Endodermal cell (in vitro differentiated cells): Measurements from ENCODE around the gene NUP107. TPM values are rescaled to one million over a fixed set of nuclear protein-coding genes. Genes with fewer than 3 reads are reported as not detected.

Experiments
- DNase-seq: peaks from one replicate; pipeline ENCODE4 v3.0.0-alpha.2; 2017
- H3K27ac ChIP-seq: 2 replicates; pipeline ENCODE4 v1.5.1; 2013; ENCODE audit warnings: mild to moderate bottlenecking, low read depth, low read length, moderate library complexity
- H3K27me3 ChIP-seq: 2 replicates; pipeline ENCODE4 v1.6.1; 2013; ENCODE audit warnings: mild to moderate bottlenecking, low read length, moderate library complexity; ENCODE audit not compliant: insufficient read depth, control insufficient read depth, poor library complexity, severe bottlenecking
- H3K36me3 ChIP-seq: 2 replicates; pipeline ENCODE4 v1.7.0; 2013; ENCODE audit warnings: mild to moderate bottlenecking, low read length, moderate library complexity; ENCODE audit not compliant: control insufficient read depth, insufficient read depth
- H3K4me1 ChIP-seq: one replicate; pipeline ENCODE4 v1.7.0; 2013; ENCODE audit warnings: low read length; ENCODE audit not compliant: control insufficient read depth, insufficient read depth
- H3K4me3 ChIP-seq: 2 replicates; pipeline ENCODE4 v1.5.1; 2013; ENCODE audit warnings: mild to moderate bottlenecking, low read length, moderate library complexity
- H3K9ac ChIP-seq: 2 replicates; pipeline ENCODE4 v1.6.1; 2013; ENCODE audit warnings: mild to moderate bottlenecking, low read length, moderate library complexity; ENCODE audit not compliant: poor library complexity, severe bottlenecking; ENCODE audit errors: extremely low read depth
- H3K9me3 ChIP-seq: 2 replicates; pipeline ENCODE4 v1.6.1; 2013; ENCODE audit warnings: mild to moderate bottlenecking, low read length, moderate library complexity; ENCODE audit not compliant: control insufficient read depth
- H3K27ac Mint-ChIP-seq: 2 replicates; pipeline ENCODE4 v1.8.0; 2020; ENCODE audit warnings: mixed read lengths
- H3K27me3 Mint-ChIP-seq: 2 replicates; pipeline ENCODE4 v1.8.0; 2021; ENCODE audit warnings: mild to moderate bottlenecking, mixed read lengths; ENCODE audit not compliant: insufficient read depth
- H3K36me3 Mint-ChIP-seq: 2 replicates; pipeline ENCODE4 v1.8.0; 2020; ENCODE audit warnings: low read depth, mixed read lengths
- H3K4me1 Mint-ChIP-seq: 2 replicates; pipeline ENCODE4 v1.8.0; 2020; ENCODE audit warnings: mixed read lengths
- H3K4me3 Mint-ChIP-seq: 2 replicates; pipeline ENCODE4 v1.8.0; 2020; ENCODE audit warnings: mild to moderate bottlenecking, moderate library complexity, mixed read lengths
- H3K9me3 Mint-ChIP-seq: 2 replicates; pipeline ENCODE4 v1.8.0; 2020; ENCODE audit warnings: mild to moderate bottlenecking, mixed read lengths
- CTCF ChIP-seq: fragments of 200-600 bp; sonication (generic); conservative IDR thresholded peaks from 2 replicates; pipeline ENCODE4 v1.5.0; 2021; ENCODE audit warnings: antibody characterized with exemption, mild to moderate bottlenecking
- WGBS, 2 experiments: methylation state at CpG; one replicate each; pipeline versions ENCODE4 v1.1.5 to v1.1.7; 2013; ENCODE audit warnings: missing lambda C conversion rate in 2 of 2, mixed read lengths in 1 of 2; ENCODE audit not compliant: insufficient coverage in 1 of 2, insufficient read length in 1 of 2; 5-methylcytosine and 5-hydroxymethylcytosine counted together
- total RNA-seq, 2 donors: library from RNA; stranded (reverse); fragmentation: NEBNext Ultra II Directional in 1 of 2; extraction: Animal tissue kit (Norgen Biotek cat#: 25700) in 1 of 2; gene quantifications; 2 replicates in 1 of 2; 3 replicates in 1 of 2; pipeline ENCODE4 v1.2.1, GENCODE V29; 2021

NUP107 gene
- total RNA-seq, 2 donors from 2014 or later, result 116 to 130 TPM

- Histone ChIP-seq H3K9ac (no peak overlapping the region), H3K27ac (no peak overlapping the region), H3K27me3 (no peaks in the 10 kb centered on the region), H3K4me1 (no peaks in the 10 kb centered on the region), H3K9me3 (no peaks in the 10 kb centered on the region), H3K36me3 (no peaks in the 10 kb centered on the region), H3K4me3 (no peak overlapping the region)
- 95 to 100% methylated on average over 1 to 5 of the region's 5 CpGs for WGBS, 2 experiments
- TF ChIP-seq CTCF, result no peak
- no peaks in the 10 kb centered on the region for H3K27me3 Mint-ChIP-seq
- no peak overlapping the region for H3K27ac Mint-ChIP-seq
- H3K4me3 Mint-ChIP-seq, result no peak overlapping the region
- H3K36me3 Mint-ChIP-seq, result no peaks in the 10 kb centered on the region
- no peak for DNase-seq
- no peaks in the 10 kb centered on the region for H3K9me3 Mint-ChIP-seq
- no peaks in the 10 kb centered on the region for H3K4me1 Mint-ChIP-seq
These were observed 86.8 kb downstream of the NUP107 start for GRCh38 chr12:68773582-68773981.

- no peaks in the 10 kb centered on the region for H3K4me1 Mint-ChIP-seq
- Histone ChIP-seq H3K27me3 (no peaks in the 10 kb centered on the region), H3K9ac (no peak overlapping the region), H3K27ac (no peak overlapping the region), H3K4me3 (no peak overlapping the region), H3K4me1 (no peaks in the 10 kb centered on the region), H3K9me3 (no peaks in the 10 kb centered on the region), H3K36me3 (no peaks in the 10 kb centered on the region)
- H3K9me3 Mint-ChIP-seq, result no peaks in the 10 kb centered on the region
- no peak for TF ChIP-seq CTCF
- WGBS, 2 experiments, result 92 to 94% methylated on average over 7 of the region's 7 CpGs
- no peaks in the 10 kb centered on the region for H3K27me3 Mint-ChIP-seq
- no peak overlapping the region for H3K4me3 Mint-ChIP-seq
- H3K27ac Mint-ChIP-seq, result no peak overlapping the region
- no peak for DNase-seq
- no peaks in the 10 kb centered on the region for H3K36me3 Mint-ChIP-seq
These were observed 88.4 kb downstream of the NUP107 start for GRCh38 chr12:68775121-68775630.

- Histone ChIP-seq H3K36me3 (no peaks in the 10 kb centered on the region), H3K4me3 (no peak overlapping the region), H3K9ac (no peak overlapping the region), H3K4me1 (no peaks in the 10 kb centered on the region), H3K9me3 (no peaks in the 10 kb centered on the region), H3K27me3 (no peaks in the 10 kb centered on the region), H3K27ac (no peak overlapping the region)
- TF ChIP-seq CTCF, result no peak
- H3K4me1 Mint-ChIP-seq, result peaks cover 2% of the 10 kb centered on the region
- H3K4me3 Mint-ChIP-seq, result no peak overlapping the region
- no peaks in the 10 kb centered on the region for H3K36me3 Mint-ChIP-seq
- H3K9me3 Mint-ChIP-seq, result no peaks in the 10 kb centered on the region
- H3K27ac Mint-ChIP-seq, result peak overlapping the region; percentile 77
- WGBS, 2 experiments, result 88 to 90% methylated on average over 3 to 5 of the region's 5 CpGs
- DNase-seq, result no peak
- H3K27me3 Mint-ChIP-seq, result no peaks in the 10 kb centered on the region
These were observed 90.3 kb downstream of the NUP107 start for GRCh38 chr12:68776976-68777610.
